ENCODE data around the gene B3GLCT. TPM values are rescaled to one million over a fixed set of nuclear protein-coding genes. Genes with fewer than 3 reads are reported as not detected.

Gene B3GLCT
- total and polyA plus RNA-seq, 2 of the 13 experiments (the other 11 are each of a cell fraction or from before 2014, with no cell fraction given), result 2.0 to 7.1 TPM

DNA sequence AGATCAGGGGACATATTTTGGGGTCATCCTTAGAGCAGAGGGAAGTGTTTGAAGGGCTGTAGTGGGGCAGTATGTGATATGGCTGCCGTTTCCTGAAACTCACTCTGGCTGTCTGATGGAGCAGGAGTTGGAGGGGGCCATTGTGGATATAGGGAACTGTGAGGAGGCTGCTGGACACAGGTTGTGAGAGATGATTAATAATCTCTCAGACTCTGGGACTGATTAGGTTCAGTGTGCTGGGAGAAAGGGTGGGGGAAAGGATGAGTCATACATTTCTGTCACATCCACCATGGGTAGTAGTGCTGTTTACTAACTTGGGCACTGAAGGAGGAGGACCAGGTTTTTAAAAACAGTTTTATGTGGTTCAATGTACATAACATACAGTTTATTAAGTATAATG is 4.8 kb downstream of the B3GLCT start:
- H3K36me3 ChIP-seq (replicated peaks in 1 of 2; ENCODE audit: control insufficient read depth in 1 of 2, insufficient read depth in 2 of 2, low read length in 2 of 2), result no peaks in the 10 kb centered on the region
- POLR2A ChIA-PET, result no interaction called here
- CTCF ChIA-PET (ENCODE audit: low intra/inter-chr PET ratio, low total read pairs), result no interaction called here
- ATAC-seq, result no peak
- DNase-seq (ENCODE audit: low spot score), result peak; percentile 34
- H3K4me3 ChIP-seq (replicated peaks in 1 of 3; ENCODE audit: insufficient read depth in 1 of 3, low read depth in 2 of 3, low read length in 3 of 3), result no peak overlapping the region
- no peaks in the 10 kb centered on the region for H3K9me3 ChIP-seq (ENCODE audit: low read length)
- 67% methylated on average over 1 of the region's 1 CpG for WGBS (ENCODE audit: low lambda C conversion rate)
- no peak for FAIRE-seq
- H3K4me2 ChIP-seq (ENCODE audit: low read depth, low read length), result no peak overlapping the region
- no TSS peak for BruUV-seq (replicated peaks)
- intact Hi-C loops (cut with micrococcal nuclease; ENCODE audit: unreplicated experiment), result no loop called here
- H3K79me2 ChIP-seq (ENCODE audit: insufficient read depth, low read length), result no peaks in the 10 kb centered on the region
- in situ Hi-C loops (cut with HindIII; ENCODE audit: extremely low pct_ligation_motif_present, low pct_unique_long_range_greater_than_20kb), result loop anchor here (5.0 kb wide), 1 partner anchor 42 kb away; the partner anchor contains the start of gene HSPH1
- no peaks in the 10 kb centered on the region; a peak in 1 of 5 replicates for H3K27me3 ChIP-seq (ENCODE audit: control insufficient read depth in 1 of 2, insufficient read depth in 2 of 2, low read length in 2 of 2)
- no peaks in the 10 kb centered on the region for H4K20me1 ChIP-seq (ENCODE audit: insufficient read depth, low read length)
- peaks cover 34% of the 10 kb centered on the region for H3K4me1 ChIP-seq (ENCODE audit: insufficient read depth, low read length)
- H2AFZ ChIP-seq (ENCODE audit: low read length), result no peak overlapping the region
- H3K9ac ChIP-seq (ENCODE audit: insufficient read depth, low read depth, low read length), result no peak overlapping the region
- no peak overlapping the region for H3K27ac ChIP-seq (ENCODE audit: extremely low read length, insufficient read depth, low read length)
- TF ChIP-seq FOSL2 (CRISPR knock-in tag; IDR thresholded peaks at IDR 0.05) (peak; percentile 74), EP300 (IDR thresholded peaks at IDR 0.05; ENCODE audit: low read depth in 2 of 2, low read length in 2 of 2) (no peak), EP300 (CRISPR knock-in tag; IDR thresholded peaks at IDR 0.05; ENCODE audit: borderline replicate concordance) (no peak)

- 56% methylated on average over 15 of the region's 15 CpGs for WGBS (ENCODE audit: low lambda C conversion rate)
- Histone ChIP-seq H3K4me1 (ENCODE audit: insufficient read depth, low read length) (peaks cover 24% of the 10 kb centered on the region), H3K27me3 (ENCODE audit: control insufficient read depth in 1 of 2, insufficient read depth in 2 of 2, low read length in 2 of 2) (no peaks in the 10 kb centered on the region), H3K9me3 (ENCODE audit: low read length) (no peaks in the 10 kb centered on the region), H3K4me2 (ENCODE audit: low read depth, low read length) (no peak overlapping the region; the same call in 1 of the 2 replicates), H3K4me3 (replicated peaks in 1 of 3; ENCODE audit: insufficient read depth in 1 of 3, low read depth in 2 of 3, low read length in 3 of 3) (no peak overlapping the region), H3K36me3 (replicated peaks in 1 of 2; ENCODE audit: control insufficient read depth in 1 of 2, insufficient read depth in 2 of 2, low read length in 2 of 2) (no peaks in the 10 kb centered on the region), H3K9ac (ENCODE audit: insufficient read depth, low read depth, low read length) (no peak overlapping the region), H4K20me1 (ENCODE audit: insufficient read depth, low read length) (no peaks in the 10 kb centered on the region), H3K79me2 (ENCODE audit: insufficient read depth, low read length) (no peaks in the 10 kb centered on the region), H2AFZ (ENCODE audit: low read length) (no peak overlapping the region), H3K27ac (ENCODE audit: extremely low read length, insufficient read depth, low read length) (no peak overlapping the region)
- intact Hi-C loops (cut with micrococcal nuclease; ENCODE audit: unreplicated experiment) (no loop called here), in situ Hi-C loops (cut with HindIII; ENCODE audit: extremely low pct_ligation_motif_present, low pct_unique_long_range_greater_than_20kb) (no loop called here)
- CTCF ChIA-PET (ENCODE audit: low intra/inter-chr PET ratio, low total read pairs), result no interaction called here
- DNase-seq (ENCODE audit: low spot score), result no peak
- BruUV-seq (replicated peaks), result no TSS peak
- TF ChIP-seq, protein P1, sequence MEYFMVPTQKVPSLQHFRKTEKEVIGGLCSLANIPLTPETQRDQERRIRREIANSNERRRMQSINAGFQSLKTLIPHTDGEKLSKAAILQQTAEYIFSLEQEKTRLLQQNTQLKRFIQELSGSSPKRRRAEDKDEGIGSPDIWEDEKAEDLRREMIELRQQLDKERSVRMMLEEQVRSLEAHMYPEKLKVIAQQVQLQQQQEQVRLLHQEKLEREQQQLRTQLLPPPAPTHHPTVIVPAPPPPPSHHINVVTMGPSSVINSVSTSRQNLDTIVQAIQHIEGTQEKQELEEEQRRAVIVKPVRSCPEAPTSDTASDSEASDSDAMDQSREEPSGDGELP (IDR thresholded peaks at IDR 0.05; ENCODE audit: borderline replicate concordance, low read depth), result no peak
- TF ChIP-seq NCOR1 (IDR thresholded peaks at IDR 0.05; ENCODE audit: borderline replicate concordance, low read length) (peak; percentile 90), ZMYM2 (CRISPR knock-in tag; IDR thresholded peaks at IDR 0.05) (0 out of 2 replicates have a peak, but pooled peaks have one; percentile 32), HNF4A (CRISPR knock-in tag; IDR thresholded peaks at IDR 0.05) (peak; percentile 75), HNF4G (IDR thresholded peaks at IDR 0.05; ENCODE audit: borderline replicate concordance, low read depth, low read length) (peak; percentile 63), HNF4G (CRISPR knock-in tag; IDR thresholded peaks at IDR 0.05; ENCODE audit: borderline replicate concordance, low read depth) (no peak), CCAR2 (optimal IDR thresholded peaks at IDR 0.05; ENCODE audit: low read depth, low read length) (no peak)
- ATAC-seq, result no peak
- no peak for FAIRE-seq
- POLR2A ChIA-PET, result no interaction called here
Measured at GRCh38 chr13:31207661-31208552, 8.1 kb downstream of the B3GLCT start.
